Sigmoid colon (tissue), 7 donors: ENCODE results near the gene FAM107A. TPM values are rescaled to one million over a fixed set of nuclear protein-coding genes. Genes with fewer than 3 reads are reported as not detected.

Source experiments
- DNase-seq: peaks from one replicate; pipeline ENCODE4 v3.0.0-alpha.2; 2019
- H3K27ac ChIP-seq, 4 donors: fragments of 200-600 bp; sonication (generic); one replicate each; pipeline ENCODE4 v1.5.1; 2016 to 2019; ENCODE audit warnings: mild to moderate bottlenecking in 1 of 4
- H3K27me3 ChIP-seq, 3 donors: fragments of 200-600 bp; sonication (generic); one replicate each; pipeline ENCODE4 v1.5.1; 2019; ENCODE audit warnings: mild to moderate bottlenecking in 1 of 3
- H3K36me3 ChIP-seq, 4 donors: fragments of 200-600 bp; sonication (generic); one replicate each; pipeline ENCODE4 v1.5.1; 2016 to 2019
- H3K4me1 ChIP-seq, 4 donors: fragments of 200-600 bp; sonication (generic); one replicate each; pipeline ENCODE4 v1.5.1; 2017 to 2019
- H3K4me3 ChIP-seq, 4 donors: fragments of 200-600 bp; sonication (generic); one replicate each; pipeline ENCODE4 v1.5.1; 2017 to 2019; ENCODE audit warnings: mild to moderate bottlenecking in 2 of 4, moderate library complexity in 1 of 4
- H3K9me3 ChIP-seq, 4 donors: fragments of 200-600 bp in 3 of 4; sonication (generic) in 3 of 4; one replicate each; pipeline versions ENCODE4 v1.5.1 to v1.6.1; 2013 to 2019
- CTCF ChIP-seq, 4 experiments: fragments of 450-650 bp in 3 of 4; fragments of 200-600 bp in 1 of 4; IDR thresholded peaks; one replicate each; pipeline ENCODE4 v1.5.1; 2016 to 2019; ENCODE audit warnings: antibody characterized with exemption in 4 of 4, mild to moderate bottlenecking in 3 of 4, moderate library complexity in 2 of 4
- EP300 ChIP-seq, 4 donors: sonication (generic); formaldehyde crosslinking; IDR thresholded peaks; one replicate each; pipeline ENCODE4 v1.6.1; 2017; ENCODE audit warnings: antibody characterized with exemption in 4 of 4
- POLR2A ChIP-seq, 2 donors: fragments of 450-650 bp; IDR thresholded peaks; one replicate each; pipeline ENCODE4 v1.6.1; 2016; ENCODE audit warnings: antibody characterized with exemption in 2 of 2, mild to moderate bottlenecking in 2 of 2, moderate library complexity in 2 of 2
- POLR2AphosphoS5 ChIP-seq, 4 donors: sonication (generic); formaldehyde crosslinking; IDR thresholded peaks; one replicate each; pipeline ENCODE4 v1.6.1; 2017; ENCODE audit warnings: antibody characterized with exemption in 4 of 4
- WGBS, 2 donors: extraction: QIAGEN DNeasy Blood & Tissue Kit; methylation state at CpG; one replicate each; pipeline ENCODE4 v1.1.7; 2013; 5-methylcytosine and 5-hydroxymethylcytosine counted together
- intact Hi-C: fragments of 100-400 bp; cut with DNase I; formaldehyde crosslinking; loops from one replicate; pipeline ENCODE4 v1.15.1; 2023
- polyA plus RNA-seq, 3 donors: library from polyadenylated mRNA; stranded (reverse); fragments of 200-250 nt; gene quantifications; one replicate each; pipeline ENCODE4 v1.2.3, GENCODE V29; 2013
- total RNA-seq, 4 donors: library from RNA; depleted of rRNA; stranded (reverse); fragments of >200 nt; gene quantifications; one replicate each; pipeline ENCODE4 v1.1.0, GENCODE V29; 2016
- donor health status: healthy with polysubstance abuse.
- donor health status: Bipolar disorder and iron deficiency.
- donor health status: healthy.

FAM107A gene
- total and polyA plus RNA-seq, 7 donors: 10.9 to 56.7 (median 32.7) TPM

- 76 to 80% methylated on average over 8 of the region's 8 CpGs for WGBS, 2 donors
- Histone ChIP-seq H3K4me1 (peaks cover 0 to 18% (median 12%) of the 10 kb centered on the region in 4 donors), H3K9me3 (no peaks in the 10 kb centered on the region), H3K4me3 (no peak overlapping the region), H3K36me3 (no peaks in the 10 kb centered on the region), H3K27me3 (no peaks in the 10 kb centered on the region), H3K27ac (no peak overlapping the region)
- no peak for DNase-seq
- intact Hi-C loops: no loop called here
- no peak for TF ChIP-seq CTCF (IDR thresholded peaks at IDR 0.05)
- no peak for TF ChIP-seq EP300 (IDR thresholded peaks at IDR 0.05)
- no peak for TF ChIP-seq POLR2A (IDR thresholded peaks at IDR 0.05)
- TF ChIP-seq POLR2AphosphoS5 (IDR thresholded peaks at IDR 0.05): no peak
These were observed 46.3 kb upstream of the FAM107A start for GRCh38 chr3:58623478-58623877.

GRCh38 chr3:58622892-58623291 lies 45.7 kb upstream of the FAM107A start:
- H3K27ac ChIP-seq: no peak overlapping the region
- DNase-seq: no peak
- H3K4me3 ChIP-seq: no peak overlapping the region
- peaks cover 0 to 12% (median 8%) of the 10 kb centered on the region in 4 donors for H3K4me1 ChIP-seq
- H3K36me3 ChIP-seq: no peaks in the 10 kb centered on the region
- H3K9me3 ChIP-seq: no peaks in the 10 kb centered on the region
- TF ChIP-seq EP300 (IDR thresholded peaks at IDR 0.05): no peak
- no peak for TF ChIP-seq POLR2A (IDR thresholded peaks at IDR 0.05)
- TF ChIP-seq CTCF (IDR thresholded peaks at IDR 0.05): no peak
- no peak for TF ChIP-seq POLR2AphosphoS5 (IDR thresholded peaks at IDR 0.05)
- intact Hi-C loops: no loop called here
- H3K27me3 ChIP-seq: no peaks in the 10 kb centered on the region
- 92 to 94% methylated on average over 8 of the region's 8 CpGs for WGBS, 2 donors

GRCh38 chr3:58622436-58622835 lies 45.2 kb upstream of the FAM107A start:
- intact Hi-C loops: no loop called here
- no peaks in the 10 kb centered on the region for H3K9me3 ChIP-seq
- TF ChIP-seq CTCF (IDR thresholded peaks at IDR 0.05): no peak
- TF ChIP-seq EP300 (IDR thresholded peaks at IDR 0.05): no peak
- DNase-seq: no peak
- H3K4me1 ChIP-seq: peaks cover 0 to 7% (median 4%) of the 10 kb centered on the region in 4 donors
- H3K4me3 ChIP-seq: no peak overlapping the region
- 93 to 94% methylated on average over 4 of the region's 4 CpGs for WGBS, 2 donors
- H3K36me3 ChIP-seq: no peaks in the 10 kb centered on the region
- no peak overlapping the region for H3K27ac ChIP-seq
- no peaks in the 10 kb centered on the region for H3K27me3 ChIP-seq

GRCh38 chr3:58621086-58621830 lies 44.1 kb upstream of the FAM107A start:
- intact Hi-C loops: no loop called here
- Histone ChIP-seq H3K36me3 (no peaks in the 10 kb centered on the region), H3K27ac (no peak overlapping the region), H3K27me3 (no peaks in the 10 kb centered on the region), H3K9me3 (no peaks in the 10 kb centered on the region), H3K4me3 (no peak overlapping the region), H3K4me1 (no peaks in the 10 kb centered on the region)
- DNase-seq: no peak
- TF ChIP-seq CTCF (IDR thresholded peaks at IDR 0.05) (no peak), EP300 (IDR thresholded peaks at IDR 0.05) (no peak), POLR2A (IDR thresholded peaks at IDR 0.05) (no peak), POLR2AphosphoS5 (IDR thresholded peaks at IDR 0.05) (no peak)
- WGBS, 2 donors: 91% methylated on average over 6 of the region's 6 CpGs

- intact Hi-C loops: no loop called here
- H3K27ac ChIP-seq: no peak overlapping the region
- 92 to 95% methylated on average over 8 of the region's 8 CpGs for WGBS, 2 donors
These were observed 43.2 kb upstream of the FAM107A start for GRCh38 chr3:58620421-58620820.

More at GRCh38 chr3:58620421-58620820, 43.2 kb upstream of the FAM107A start:
- no peak for DNase-seq
- Histone ChIP-seq H3K4me1 (no peaks in the 10 kb centered on the region), H3K36me3 (no peaks in the 10 kb centered on the region), H3K9me3 (no peaks in the 10 kb centered on the region), H3K4me3 (no peak overlapping the region), H3K27me3 (no peaks in the 10 kb centered on the region)
- TF ChIP-seq EP300 (IDR thresholded peaks at IDR 0.05) (no peak), POLR2A (IDR thresholded peaks at IDR 0.05) (no peak), CTCF (IDR thresholded peaks at IDR 0.05) (no peak), POLR2AphosphoS5 (IDR thresholded peaks at IDR 0.05) (no peak)
